ENCODE measurements around the gene ARHGEF25. TPM values are rescaled to one million over a fixed set of nuclear protein-coding genes. Genes with fewer than 3 reads are reported as not detected.

The ARHGEF25 gene
- total and polyA plus RNA-seq, 2 donors from 2014 or later, result 10.9 to 15.0 TPM

DNA sequence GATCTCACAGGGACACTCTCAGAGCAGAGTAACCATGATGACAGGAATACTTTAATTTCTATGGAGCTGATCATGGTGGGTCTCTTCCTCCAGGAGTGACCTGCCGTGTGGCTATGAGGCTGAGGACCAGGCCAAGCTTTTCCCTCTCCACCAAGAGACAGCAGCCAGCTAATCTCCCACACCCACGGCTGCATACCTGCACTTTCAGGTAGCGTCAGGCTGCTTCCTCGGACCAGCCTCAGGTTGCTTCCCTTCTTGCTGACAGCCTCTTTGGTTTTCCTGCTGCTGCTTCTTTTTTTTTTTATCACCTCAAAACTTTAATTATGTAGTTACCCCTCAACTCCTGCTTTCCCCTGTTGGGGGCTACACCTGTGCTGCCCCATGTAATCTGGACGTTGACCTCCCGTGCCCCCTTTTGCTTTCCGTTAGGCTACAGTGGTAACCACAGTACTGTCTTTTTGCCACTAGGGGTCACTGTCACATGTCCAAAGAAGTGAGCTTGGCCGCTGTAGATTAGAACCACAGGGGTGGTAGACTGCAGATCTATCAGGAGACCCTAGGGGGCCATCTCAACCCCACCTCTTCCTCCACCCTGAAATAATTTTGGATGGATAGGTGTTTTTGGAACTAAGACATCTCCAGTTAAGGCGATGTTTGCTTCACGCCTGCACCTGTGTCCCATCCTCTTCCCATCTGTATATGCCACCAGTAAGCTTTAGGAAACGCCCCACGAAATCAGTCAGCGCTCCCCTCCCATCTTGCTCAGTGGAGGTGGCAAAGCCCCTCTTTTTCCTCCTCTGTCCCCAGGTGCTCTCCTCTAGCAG is 28.0 kb upstream of the ARHGEF25 start:
- H3K4me1 ChIP-seq (ENCODE audit: control insufficient read depth in 2 of 3, insufficient read depth in 2 of 3, low read depth in 1 of 3, low read length in 3 of 3), result no peaks in the 10 kb centered on the region
- no peaks in the 10 kb centered on the region for H3K27me3 ChIP-seq (ENCODE audit: control insufficient read depth, insufficient read depth, low read length)
- DNase-seq (peak in 4 of 5 donors; percentile 76 to 90 (median 84)), FAIRE-seq (no peak)
- intact Hi-C loops (cut with DNase I), result loop anchor here (5.0 kb wide), 1 partner anchor 39 kb away; no protein-coding TSS in a partner anchor
- no peaks in the 10 kb centered on the region for H3K36me3 ChIP-seq (ENCODE audit: control insufficient read depth in 2 of 3, insufficient read depth in 3 of 3, low read length in 3 of 3)
- no peak overlapping the region for H3K9ac ChIP-seq (ENCODE audit: low read length in 3 of 3)
- H3K27ac ChIP-seq (ENCODE audit: low read depth in 2 of 2, low read length in 2 of 2), result no peak overlapping the region
- H3K4me3 ChIP-seq (ENCODE audit: low read length in 3 of 3), result no peak overlapping the region
- H3K9me3 ChIP-seq (ENCODE audit: control insufficient read depth in 2 of 3, insufficient read depth in 1 of 3, low read length in 3 of 3), result no peaks in the 10 kb centered on the region
- TF ChIP-seq, protein P1, sequence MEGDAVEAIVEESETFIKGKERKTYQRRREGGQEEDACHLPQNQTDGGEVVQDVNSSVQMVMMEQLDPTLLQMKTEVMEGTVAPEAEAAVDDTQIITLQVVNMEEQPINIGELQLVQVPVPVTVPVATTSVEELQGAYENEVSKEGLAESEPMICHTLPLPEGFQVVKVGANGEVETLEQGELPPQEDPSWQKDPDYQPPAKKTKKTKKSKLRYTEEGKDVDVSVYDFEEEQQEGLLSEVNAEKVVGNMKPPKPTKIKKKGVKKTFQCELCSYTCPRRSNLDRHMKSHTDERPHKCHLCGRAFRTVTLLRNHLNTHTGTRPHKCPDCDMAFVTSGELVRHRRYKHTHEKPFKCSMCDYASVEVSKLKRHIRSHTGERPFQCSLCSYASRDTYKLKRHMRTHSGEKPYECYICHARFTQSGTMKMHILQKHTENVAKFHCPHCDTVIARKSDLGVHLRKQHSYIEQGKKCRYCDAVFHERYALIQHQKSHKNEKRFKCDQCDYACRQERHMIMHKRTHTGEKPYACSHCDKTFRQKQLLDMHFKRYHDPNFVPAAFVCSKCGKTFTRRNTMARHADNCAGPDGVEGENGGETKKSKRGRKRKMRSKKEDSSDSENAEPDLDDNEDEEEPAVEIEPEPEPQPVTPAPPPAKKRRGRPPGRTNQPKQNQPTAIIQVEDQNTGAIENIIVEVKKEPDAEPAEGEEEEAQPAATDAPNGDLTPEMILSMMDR (IDR thresholded peaks at IDR 0.05; ENCODE audit: borderline replicate concordance, extremely low read depth, insufficient read depth), result peak; percentile 98

GRCh38 chr12:57584050-57584449 is 27.2 kb upstream of the ARHGEF25 start:
- H3K27ac ChIP-seq (ENCODE audit: low read depth in 2 of 2, low read length in 2 of 2), result no peak overlapping the region
- no peaks in the 10 kb centered on the region for H3K4me1 ChIP-seq (ENCODE audit: control insufficient read depth in 2 of 3, insufficient read depth in 2 of 3, low read depth in 1 of 3, low read length in 3 of 3)
- H3K9ac ChIP-seq (ENCODE audit: low read length in 3 of 3), result no peak overlapping the region
- no peak overlapping the region for H3K4me3 ChIP-seq (ENCODE audit: low read length in 3 of 3)
- no peak for FAIRE-seq
- H3K27me3 ChIP-seq (ENCODE audit: control insufficient read depth, insufficient read depth, low read length), result no peaks in the 10 kb centered on the region
- TF ChIP-seq, protein P1 (IDR thresholded peaks at IDR 0.05; ENCODE audit: borderline replicate concordance, extremely low read depth, insufficient read depth), result no peak
- H3K9me3 ChIP-seq (ENCODE audit: control insufficient read depth in 2 of 3, insufficient read depth in 1 of 3, low read length in 3 of 3), result no peaks in the 10 kb centered on the region
- no peaks in the 10 kb centered on the region for H3K36me3 ChIP-seq (ENCODE audit: control insufficient read depth in 2 of 3, insufficient read depth in 3 of 3, low read length in 3 of 3)
- DNase-seq, result no peak
- intact Hi-C loops (cut with DNase I), result loop anchor here (5.0 kb wide), 1 partner anchor 38 kb away; no protein-coding TSS in a partner anchor

- H3K9me3 ChIP-seq (ENCODE audit: control insufficient read depth in 2 of 3, insufficient read depth in 1 of 3, low read length in 3 of 3), result no peaks in the 10 kb centered on the region
- no peaks in the 10 kb centered on the region for H3K36me3 ChIP-seq (ENCODE audit: control insufficient read depth in 2 of 3, insufficient read depth in 3 of 3, low read length in 3 of 3)
- H3K27me3 ChIP-seq (ENCODE audit: control insufficient read depth, insufficient read depth, low read length), result no peaks in the 10 kb centered on the region
- no peaks in the 10 kb centered on the region for H3K4me1 ChIP-seq (ENCODE audit: control insufficient read depth in 2 of 3, insufficient read depth in 2 of 3, low read depth in 1 of 3, low read length in 3 of 3)
- no peak for FAIRE-seq
- intact Hi-C loops (cut with DNase I), result loop anchor here (5.0 kb wide), 1 partner anchor 38 kb away; no protein-coding TSS in a partner anchor
- no peak overlapping the region for H3K27ac ChIP-seq (ENCODE audit: low read depth in 2 of 2, low read length in 2 of 2)
- no peak overlapping the region for H3K4me3 ChIP-seq (ENCODE audit: low read length in 3 of 3)
- DNase-seq, result no peak
- no peak overlapping the region for H3K9ac ChIP-seq (ENCODE audit: low read length in 3 of 3)
- TF ChIP-seq, protein P1 (IDR thresholded peaks at IDR 0.05; ENCODE audit: borderline replicate concordance, extremely low read depth, insufficient read depth), result no peak
Observed at GRCh38 chr12:57584690-57585089, 26.5 kb upstream of the ARHGEF25 start.

Data from kidney (tissue), 14 donors.